B cell (primary cell): Measurements from ENCODE around the gene PAPSS2. TPM values are rescaled to one million over a fixed set of nuclear protein-coding genes. Genes with fewer than 3 reads are reported as not detected.

Experiments used
- ATAC-seq: fragments of 200-7000 bp; cut with Tn5 transposase; one replicate; pipeline ENCODE4 v1.10.0; 2021; ENCODE audit warnings: low read depth, mild to moderate bottlenecking, moderate number of reproducible peaks, moderate library complexity
- CTCF ChIA-PET: fragments of 350-600 bp; sonication (Branson Sonifier 250); formaldehyde crosslinking; loops from one replicate; lab custom pipeline; 2021; ENCODE audit warnings: antibody characterized with exemption, inconsistent platforms; lab: Charles Lee
- POLR2A ChIA-PET: fragments of 350-600 bp; sonication (Branson Sonifier 250); formaldehyde crosslinking; loops from one replicate; lab custom pipeline; 2021; ENCODE audit warnings: antibody characterized with exemption; lab: Charles Lee
- DNase-seq: peaks from one replicate; pipeline ENCODE4 v3.0.0; 2013
- H2AFZ ChIP-seq: 2 replicates; pipeline ENCODE4 v1.6.1; 2012; ENCODE audit warnings: mild to moderate bottlenecking, low read depth, low read length; ENCODE audit not compliant: insufficient read depth, poor library complexity, severe bottlenecking
- H3K27ac ChIP-seq, 2 donors: 1 replicate in 1 of 2; 2 replicates in 1 of 2; pipeline ENCODE4 v1.5.1; 2012 to 2013; ENCODE audit warnings: low read length in 2 of 2, mild to moderate bottlenecking in 2 of 2, moderate library complexity in 1 of 2
- H3K27me3 ChIP-seq, 4 experiments: fragments of 200-600 bp in 1 of 4; sonication (generic) in 1 of 4; replicated peaks in 1 of 4; 1 replicate in 2 of 4; 2 replicates in 2 of 4; pipeline versions ENCODE4 v1.6.1 to v1.7.0; 2013 to 2016; ENCODE audit warnings: low read length in 3 of 4, mild to moderate bottlenecking in 2 of 4, mixed read lengths in 1 of 4, moderate library complexity in 1 of 4; ENCODE audit not compliant: insufficient read depth in 4 of 4, control insufficient read depth in 3 of 4; ENCODE audit errors: control extremely low read depth in 1 of 4
- H3K36me3 ChIP-seq, 2 experiments: replicated peaks in 1 of 2; 1 replicate in 1 of 2; 2 replicates in 1 of 2; pipeline versions ENCODE4 v1.6.1 to v1.7.1; 2013; ENCODE audit warnings: low read length in 1 of 2; ENCODE audit not compliant: insufficient read depth in 2 of 2, control insufficient read depth in 1 of 2; ENCODE audit errors: control extremely low read depth in 1 of 2, extremely low read depth in 1 of 2
- H3K4me1 ChIP-seq, 2 donors: fragments of 200-600 bp in 1 of 2; sonication (generic) in 1 of 2; 1 replicate in 1 of 2; 2 replicates in 1 of 2; pipeline versions ENCODE4 v1.5.1 to v1.6.1; 2013 to 2017; ENCODE audit warnings: low read length in 2 of 2; ENCODE audit not compliant: control insufficient read depth in 2 of 2, insufficient read depth in 2 of 2
- H3K4me2 ChIP-seq: replicated peaks from 2 replicates; pipeline ENCODE3; 2012; ENCODE audit warnings: mild to moderate bottlenecking, low read depth, low read length; ENCODE audit not compliant: poor library complexity, severe bottlenecking
- H3K4me3 ChIP-seq, 5 experiments: fragments of 200-600 bp in 1 of 5; sonication (generic) in 1 of 5; 1 replicate in 3 of 5; 2 replicates in 2 of 5; pipeline versions ENCODE4 v1.5.1 to v1.7.0; 2011 to 2016; ENCODE audit warnings: low read length in 4 of 5, mild to moderate bottlenecking in 4 of 5, low read depth in 2 of 5, control low read depth in 1 of 5, moderate library complexity in 1 of 5; ENCODE audit not compliant: insufficient read depth in 1 of 5; ENCODE audit errors: control extremely low read depth in 1 of 5, extremely low read depth in 1 of 5
- H3K79me2 ChIP-seq: fragments of 200-600 bp; sonication (generic); one replicate; pipeline ENCODE4 v1.6.0; 2016; ENCODE audit warnings: low read length; ENCODE audit not compliant: control insufficient read depth, insufficient read depth
- H3K9ac ChIP-seq: fragments of 200-600 bp; sonication (generic); 2 replicates; pipeline ENCODE4 v1.6.1; 2017; ENCODE audit warnings: mild to moderate bottlenecking, low read length, moderate library complexity
- H3K9me3 ChIP-seq, 3 donors: one replicate each; pipeline versions ENCODE4 v1.6.1 to v1.7.1; 2013; ENCODE audit warnings: low read length in 2 of 3; ENCODE audit not compliant: control insufficient read depth in 2 of 3, insufficient read depth in 1 of 3; ENCODE audit errors: control extremely low read depth in 1 of 3
- H4K20me1 ChIP-seq: 2 replicates; pipeline ENCODE4 v1.6.0; 2012; ENCODE audit warnings: mild to moderate bottlenecking, low read length; ENCODE audit not compliant: insufficient read depth, control insufficient read depth, poor library complexity, severe bottlenecking
- H3K27ac Mint-ChIP-seq: one replicate; pipeline ENCODE4 v1.8.0; 2021; ENCODE audit warnings: mixed read lengths
- H3K27me3 Mint-ChIP-seq: one replicate; pipeline ENCODE4 v1.8.0; 2021; ENCODE audit warnings: mixed read lengths
- H3K4me1 Mint-ChIP-seq: one replicate; pipeline ENCODE4 v1.8.0; 2021; ENCODE audit warnings: mixed read lengths
- H3K4me3 Mint-ChIP-seq: one replicate; pipeline ENCODE4 v1.8.0; 2021; ENCODE audit warnings: mixed read lengths
- H3K9me3 Mint-ChIP-seq: one replicate; pipeline ENCODE4 v1.8.0; 2022; ENCODE audit warnings: mixed read lengths; ENCODE audit not compliant: insufficient read depth
- CTCF ChIP-seq: fragments of 200-600 bp; IDR thresholded peaks from one replicate; pipeline ENCODE4 v1.8.0; 2022; ENCODE audit warnings: antibody characterized with exemption, mild to moderate bottlenecking
- EZH2 ChIP-seq: IDR thresholded peaks from 2 replicates; pipeline ENCODE4 v1.6.1; 2012; ENCODE audit warnings: borderline replicate concordance, low read depth, mild to moderate bottlenecking, moderate library complexity, low read length; ENCODE audit not compliant: insufficient read depth, poor library complexity, severe bottlenecking
- WGBS: methylation state at CpG from one replicate; pipeline ENCODE4 v1.1.5; 2013; ENCODE audit warnings: missing lambda C conversion rate; ENCODE audit not compliant: insufficient coverage; 5-methylcytosine and 5-hydroxymethylcytosine counted together
- intact Hi-C: fragments of 100-400 bp; cut with micrococcal nuclease; formaldehyde crosslinking; loops from one replicate; pipeline ENCODE4 v1.10.0; 2022
- polyA plus RNA-seq: library from polyadenylated mRNA; depleted of rRNA; stranded (reverse); fragments of >200 nt; gene quantifications from 2 replicates; pipeline ENCODE4 v1.2.3, GENCODE V29; 2012
- total RNA-seq, 2 donors: library from RNA; stranded (reverse); fragments of 120-200 nt in 1 of 2; gene quantifications; 1 replicate in 1 of 2; 2 replicates in 1 of 2; pipeline versions ENCODE4 v1.2.3 to v1.2.4, GENCODE V29; 2013 to 2022

PAPSS2 gene
- total and polyA plus RNA-seq, 2 donors (not counting 1 experiment from before 2014, with no cell fraction given) = not detected

- H3K36me3 ChIP-seq = no peaks in the 10 kb centered on the region
- WGBS = 100% methylated on average over 1 of the region's 4 CpGs
- H4K20me1 ChIP-seq = no peaks in the 10 kb centered on the region
- Mint-ChIP-seq H3K27me3 (peaks cover 22% of the 10 kb centered on the region), H3K9me3 (no peaks in the 10 kb centered on the region), H3K4me3 (no peak overlapping the region), H3K27ac (no peak overlapping the region), H3K4me1 (no peaks in the 10 kb centered on the region)
- DNase-seq = no peak
- H3K4me3 ChIP-seq = no peak overlapping the region
- H3K27ac ChIP-seq = no peak overlapping the region
- CTCF ChIA-PET = no interaction called here
- H3K79me2 ChIP-seq = no peaks in the 10 kb centered on the region
- no peaks in the 10 kb centered on the region for H3K9me3 ChIP-seq
- POLR2A ChIA-PET = no interaction called here
- no peak for ATAC-seq
- intact Hi-C loops = no loop called here
- no peak overlapping the region for H3K4me2 ChIP-seq
- H3K4me1 ChIP-seq = no peaks in the 10 kb centered on the region
- peaks cover 0 to 6% (median 3%) of the 10 kb centered on the region in 4 experiments for H3K27me3 ChIP-seq
- H3K9ac ChIP-seq = no peak overlapping the region
- TF ChIP-seq EZH2 = no peak
- no peak for TF ChIP-seq CTCF
- H2AFZ ChIP-seq = no peak overlapping the region
These were observed 23.7 kb downstream of the PAPSS2 start for GRCh38 chr10:87683356-87683755.

- Histone ChIP-seq H3K36me3 (no peaks in the 10 kb centered on the region), H3K27ac (no peak overlapping the region), H3K27me3 (peaks cover 0 to 6% (median 3%) of the 10 kb centered on the region in 4 experiments), H2AFZ (no peak overlapping the region), H3K9ac (no peak overlapping the region), H3K4me3 (no peak overlapping the region), H3K4me1 (no peaks in the 10 kb centered on the region), H3K9me3 (no peaks in the 10 kb centered on the region), H4K20me1 (no peaks in the 10 kb centered on the region), H3K4me2 (no peak overlapping the region), H3K79me2 (no peaks in the 10 kb centered on the region)
- POLR2A ChIA-PET = no interaction called here
- H3K27ac Mint-ChIP-seq = no peak overlapping the region
- peaks cover 19% of the 10 kb centered on the region for H3K27me3 Mint-ChIP-seq
- DNase-seq = no peak
- H3K4me1 Mint-ChIP-seq = no peaks in the 10 kb centered on the region
- ATAC-seq = no peak
- intact Hi-C loops = no loop called here
- WGBS = 100% methylated on average over 2 of the region's 7 CpGs
- TF ChIP-seq EZH2 = no peak
- no peak for TF ChIP-seq CTCF
- CTCF ChIA-PET = no interaction called here
- H3K4me3 Mint-ChIP-seq = no peak overlapping the region
- H3K9me3 Mint-ChIP-seq = no peaks in the 10 kb centered on the region
These were observed 24.4 kb downstream of the PAPSS2 start for GRCh38 chr10:87684001-87684638.
